ENCODE results near the gene NBAS.

Gene NBAS

DNA sequence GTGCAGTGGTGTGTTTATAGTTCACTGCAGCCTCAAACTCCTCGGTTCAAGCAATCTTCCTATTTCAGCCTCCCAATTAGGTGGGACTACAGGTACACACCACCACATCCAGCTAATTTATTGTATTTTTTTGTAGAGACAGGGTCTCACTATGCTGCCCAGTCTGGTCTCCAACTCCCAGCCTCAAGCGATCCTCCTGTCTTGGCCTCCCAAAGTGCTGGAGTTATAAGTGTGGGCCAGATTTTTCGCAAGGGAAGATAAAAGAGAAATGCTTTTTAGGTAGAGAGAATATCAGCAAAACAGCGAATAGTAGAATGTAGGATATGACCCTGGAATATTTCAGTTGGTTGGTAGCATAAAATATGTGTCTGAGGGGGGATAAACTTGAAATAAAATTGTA, 34.8 kb upstream of the NBAS start:
- Mint-ChIP-seq H3K4me1 (peaks cover 36% of the 10 kb centered on the region), H3K27ac (peak overlapping the region; percentile 7), H3K27me3 (no peaks in the 10 kb centered on the region), H3K4me3 (no peak overlapping the region), H3K36me3 (peaks cover 47% of the 10 kb centered on the region), H3K9me3 (no peaks in the 10 kb centered on the region)
- no peak for ATAC-seq

DNA sequence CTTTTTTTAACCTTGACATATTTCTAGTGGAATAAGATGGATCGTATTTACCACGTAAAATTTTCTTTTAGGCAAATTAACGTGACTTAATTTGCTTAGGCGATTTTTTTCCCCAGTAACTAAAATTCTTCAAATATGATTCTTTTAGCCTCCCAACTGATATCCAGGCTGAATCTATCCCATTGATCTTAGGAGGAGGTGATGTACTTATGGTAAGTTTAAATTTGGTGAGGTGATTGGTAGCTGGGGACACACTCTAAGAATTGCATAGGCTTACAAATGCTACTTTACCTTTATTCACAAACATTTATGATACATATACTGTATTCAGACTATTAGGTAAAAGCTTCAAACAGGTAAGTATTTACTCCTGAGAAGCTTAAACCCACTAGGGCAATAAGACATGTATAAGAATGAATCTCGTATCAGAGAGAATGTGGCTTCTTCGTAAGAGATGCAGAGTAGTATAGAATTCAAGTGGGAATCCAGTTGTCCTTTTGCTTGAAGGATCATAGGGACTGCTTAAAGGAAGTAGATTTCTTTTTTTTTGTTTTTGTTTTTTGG, 34.3 kb upstream of the NBAS start:
- H3K4me1 Mint-ChIP-seq: peaks cover 38% of the 10 kb centered on the region
- no peak overlapping the region for H3K4me3 Mint-ChIP-seq
- H3K9me3 Mint-ChIP-seq: no peaks in the 10 kb centered on the region

DNA sequence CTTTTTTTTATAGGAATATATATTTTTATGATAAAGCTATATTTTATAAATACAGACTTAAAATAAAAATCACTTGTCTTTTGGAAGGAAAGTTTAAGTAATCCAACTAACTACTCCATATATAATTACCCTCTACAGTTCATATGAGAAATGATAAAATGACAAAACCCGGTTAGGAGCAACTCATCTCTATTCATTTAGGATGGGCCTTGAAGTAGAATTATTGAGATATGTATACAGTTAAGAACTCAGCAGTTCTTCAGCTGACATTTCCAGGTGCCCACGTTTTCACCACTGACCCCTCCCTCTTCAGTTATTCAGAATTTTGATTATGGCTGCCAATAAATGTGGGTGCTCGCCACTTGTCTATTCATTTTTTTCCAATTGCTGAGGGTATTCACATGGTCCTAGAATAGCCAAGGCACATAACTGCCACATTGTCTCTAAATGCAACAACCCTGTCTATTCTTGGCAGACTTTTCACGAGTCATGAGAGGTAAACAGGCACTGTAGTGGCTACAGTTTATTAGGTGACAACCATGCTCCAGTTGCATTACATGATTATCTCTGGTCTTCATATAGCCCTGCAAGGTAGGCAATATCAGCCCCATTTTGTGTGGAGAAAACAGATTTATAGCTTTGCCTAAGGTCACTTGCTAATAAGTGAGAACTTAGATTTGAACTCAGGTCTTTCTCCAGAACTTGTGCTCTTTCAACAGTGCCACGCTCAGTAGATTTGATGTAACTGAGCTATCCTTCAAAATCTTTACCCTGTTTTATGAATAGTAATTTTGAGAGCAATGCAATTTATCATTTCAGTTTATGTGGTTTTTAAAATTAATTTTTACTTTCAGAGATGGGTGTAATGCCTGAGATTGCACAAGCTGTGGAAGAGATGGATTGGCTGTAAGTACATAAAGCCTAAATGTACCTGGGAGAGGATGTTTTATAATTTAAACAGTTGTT, 33.4 kb upstream of the NBAS start:
- H3K27ac Mint-ChIP-seq: no peak overlapping the region
- H3K4me3 Mint-ChIP-seq: no peak overlapping the region
- H3K4me1 Mint-ChIP-seq: peaks cover 38% of the 10 kb centered on the region
- no peaks in the 10 kb centered on the region for H3K27me3 Mint-ChIP-seq
- no peak for ATAC-seq
- H3K36me3 Mint-ChIP-seq: peaks cover 38% of the 10 kb centered on the region
- no peaks in the 10 kb centered on the region for H3K9me3 Mint-ChIP-seq

More for the DNA sequence above, 34.3 kb upstream of the NBAS start:
- ATAC-seq: no peak
- Mint-ChIP-seq H3K36me3 (peaks cover 42% of the 10 kb centered on the region), H3K27ac (peak overlapping the region; percentile 7), H3K27me3 (no peaks in the 10 kb centered on the region)

DNA sequence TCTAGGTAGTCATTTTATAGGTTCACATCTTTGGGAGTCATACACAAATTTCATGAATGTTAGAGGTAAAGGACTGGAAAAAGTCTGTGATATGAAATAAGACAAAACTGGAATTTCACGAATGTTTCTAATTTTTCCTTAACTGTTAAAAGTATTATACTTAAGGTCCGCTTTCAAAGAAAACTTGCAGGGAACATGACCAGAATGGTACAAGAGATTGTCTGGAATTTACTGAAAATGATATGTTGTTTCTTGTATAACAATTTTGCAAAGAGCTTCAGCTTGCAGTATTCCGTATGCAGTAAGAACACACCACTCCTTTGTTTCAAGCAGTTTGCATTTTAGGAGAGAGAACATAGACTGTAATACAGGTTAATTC, 32.2 kb upstream of the NBAS start:
- H3K36me3 Mint-ChIP-seq: peaks cover 31% of the 10 kb centered on the region
- H3K27me3 Mint-ChIP-seq: no peaks in the 10 kb centered on the region
- H3K4me1 Mint-ChIP-seq: peaks cover 38% of the 10 kb centered on the region
- H3K9me3 Mint-ChIP-seq: no peaks in the 10 kb centered on the region
- H3K27ac Mint-ChIP-seq: peak overlapping the region; percentile 99
- no peak for ATAC-seq
- H3K4me3 Mint-ChIP-seq: peak overlapping the region; percentile 95

DNA sequence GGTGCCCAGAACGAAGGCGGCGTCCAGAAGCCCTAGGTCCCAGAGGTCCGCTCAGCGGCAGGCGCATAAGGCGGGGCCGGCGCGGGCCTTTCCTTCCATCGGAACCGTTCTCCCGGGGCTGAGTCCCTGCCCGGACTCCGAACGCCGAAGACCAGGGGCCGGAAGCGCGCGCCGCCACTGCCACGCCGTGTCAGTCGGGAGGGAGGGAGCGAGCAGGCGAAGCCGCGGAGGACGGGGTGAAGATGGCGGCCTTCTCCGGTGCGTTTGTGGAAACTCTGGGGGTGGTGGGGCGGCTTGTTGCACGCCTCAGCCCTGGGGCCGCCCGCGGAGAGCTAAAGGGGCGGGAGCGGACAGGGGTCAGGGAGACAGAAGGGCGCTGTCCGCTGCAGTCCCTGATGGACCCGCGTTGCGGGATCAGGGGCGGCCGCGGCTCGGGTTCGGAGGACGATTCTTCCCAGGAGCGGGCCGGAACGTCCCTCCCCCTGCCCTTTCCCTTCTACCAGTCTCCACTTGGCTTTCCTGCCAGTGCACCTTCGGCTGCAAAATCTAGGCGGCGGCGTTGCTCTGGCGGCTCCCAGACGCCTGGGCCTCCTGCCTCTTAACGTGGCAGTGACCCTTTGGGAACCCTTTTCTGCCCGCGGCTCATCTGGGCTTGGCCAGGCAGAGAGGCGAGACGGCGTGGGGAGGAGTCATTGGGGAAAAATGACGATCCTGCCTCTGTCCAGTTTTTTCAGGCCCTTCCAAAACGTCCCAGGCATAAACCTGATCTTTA, 30.7 kb upstream of the NBAS start, which contains the start of gene DDX1:
DDX1 (plus strand) TSS at position 177 of the 772 bp plus-strand sequence; CDS start at position 243, 66 bp downstream.
- Mint-ChIP-seq H3K9me3 (no peaks in the 10 kb centered on the region), H3K4me3 (peak within 1 kb of the TSS; percentile 95), H3K4me1 (peaks cover 38% of the 10 kb centered on the region)

DNA sequence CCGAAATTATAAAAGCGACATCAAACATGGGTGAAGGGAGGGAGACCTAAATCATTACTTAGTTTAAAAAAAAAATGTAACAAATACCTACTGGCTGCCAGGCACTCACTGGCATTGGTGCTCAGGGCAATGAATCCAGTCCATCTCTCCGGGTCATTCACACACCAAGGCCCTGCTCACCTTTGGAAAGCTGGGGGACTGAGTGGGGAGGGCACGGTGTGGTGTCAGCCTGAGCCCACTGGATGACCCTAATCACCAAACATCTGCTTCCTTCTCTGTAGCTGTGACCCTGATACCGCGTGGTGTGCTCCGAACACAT, 30.2 kb upstream of the NBAS start:
- H3K4me3 Mint-ChIP-seq: peak overlapping the region; percentile 95
- no peak for ATAC-seq
- peaks cover 36% of the 10 kb centered on the region for H3K4me1 Mint-ChIP-seq

More for the DNA sequence above, 30.7 kb upstream of the NBAS start, which contains the start of gene DDX1:
- Mint-ChIP-seq H3K27ac (peak within 1 kb of the TSS; percentile 99), H3K27me3 (no peaks in the 10 kb centered on the region), H3K36me3 (peaks cover 22% of the 10 kb centered on the region)
- peak; percentile 97 for ATAC-seq

DNA sequence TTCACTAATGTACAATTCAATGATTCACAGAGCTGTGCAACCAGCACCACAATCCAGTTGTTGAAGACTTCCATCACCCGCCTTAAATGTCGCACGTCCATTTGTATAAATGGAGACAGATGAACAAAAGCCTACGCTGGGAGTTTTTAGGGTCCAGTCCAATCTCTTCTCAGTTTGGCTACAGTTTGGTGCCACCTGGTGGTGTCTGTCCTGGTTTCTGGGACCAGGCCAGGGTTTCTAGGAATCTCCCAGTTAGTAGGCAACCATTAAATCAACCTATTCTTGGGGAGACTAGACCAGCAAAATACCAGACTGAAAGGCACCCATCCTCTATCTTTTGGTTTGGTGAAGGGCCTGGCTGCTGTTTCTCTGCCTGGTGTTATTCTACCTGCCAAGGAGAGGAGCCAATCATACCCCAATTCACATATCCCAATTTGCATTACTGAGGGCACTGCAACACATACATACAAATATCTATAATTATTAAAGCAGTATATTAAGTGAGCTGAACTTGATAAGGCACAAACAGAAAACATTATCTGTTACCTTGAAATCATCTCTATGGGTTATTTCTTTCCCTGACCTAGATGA, 27.3 kb upstream of the NBAS start:
- Mint-ChIP-seq H3K36me3 (no peaks in the 10 kb centered on the region), H3K27ac (no peak overlapping the region), H3K4me3 (no peak overlapping the region), H3K9me3 (no peaks in the 10 kb centered on the region), H3K27me3 (no peaks in the 10 kb centered on the region), H3K4me1 (peaks cover 19% of the 10 kb centered on the region)
- no peak for ATAC-seq

More for the DNA sequence above, 30.2 kb upstream of the NBAS start:
- Mint-ChIP-seq H3K36me3 (peaks cover 16% of the 10 kb centered on the region), H3K9me3 (no peaks in the 10 kb centered on the region), H3K27me3 (no peaks in the 10 kb centered on the region), H3K27ac (peak overlapping the region; percentile 99)

DNA sequence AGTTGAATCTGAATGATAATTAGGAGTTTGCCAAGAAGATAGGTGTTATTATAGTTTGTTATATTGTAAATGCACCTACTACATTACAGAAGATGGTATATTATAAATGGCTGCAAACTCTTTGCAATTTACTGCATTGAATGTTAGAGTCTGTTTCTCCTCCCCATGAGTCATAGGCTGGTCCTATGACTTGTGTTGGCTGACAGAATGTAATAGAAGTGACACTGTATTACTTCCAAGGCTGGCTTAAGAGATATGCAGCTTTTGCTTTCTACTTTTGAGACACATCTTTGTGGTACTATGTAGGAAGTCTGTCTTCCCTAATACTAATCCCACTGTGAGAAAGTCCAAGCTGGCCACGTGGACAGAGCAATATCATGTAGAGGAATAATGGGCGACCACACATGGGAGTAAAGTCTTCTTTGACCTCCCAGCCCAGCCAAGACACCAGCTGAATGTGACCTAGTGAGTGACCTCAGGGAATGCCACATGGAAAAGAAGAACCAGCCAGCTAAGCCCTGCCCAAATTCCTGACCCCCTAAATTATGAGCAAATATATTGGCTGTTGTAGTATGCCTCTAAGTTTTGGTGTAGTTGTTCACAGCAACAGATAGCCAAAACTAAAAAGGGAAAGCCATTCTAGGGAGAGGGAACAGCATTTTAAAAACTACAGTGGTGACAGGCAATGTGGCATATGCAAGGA, 23.8 kb upstream of the NBAS start:
- Mint-ChIP-seq H3K9me3 (no peaks in the 10 kb centered on the region), H3K36me3 (no peaks in the 10 kb centered on the region), H3K27me3 (no peaks in the 10 kb centered on the region), H3K27ac (no peak overlapping the region), H3K4me3 (no peak overlapping the region), H3K4me1 (peaks cover 17% of the 10 kb centered on the region)
- no peak for ATAC-seq

DNA sequence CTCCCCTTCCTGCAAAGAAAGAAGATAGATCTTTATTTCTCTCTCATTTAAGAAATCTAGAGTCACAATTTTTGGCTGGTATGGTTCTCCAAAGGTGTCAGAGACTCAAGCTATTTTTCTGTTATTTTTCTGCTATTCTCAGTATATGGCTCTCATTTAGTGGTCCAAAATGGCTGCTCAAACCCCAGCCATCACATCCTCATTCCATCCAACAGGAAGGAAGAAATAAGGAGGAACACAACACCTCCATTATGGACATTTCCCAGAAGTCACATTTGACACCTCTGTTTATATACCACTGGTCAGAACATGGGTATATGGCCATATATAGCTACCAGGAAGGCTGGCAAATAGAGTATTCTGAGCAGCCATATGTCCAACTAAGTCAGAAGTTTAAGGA, 23.2 kb upstream of the NBAS start:
- ATAC-seq: no peak
- H3K27ac Mint-ChIP-seq: no peak overlapping the region
- H3K9me3 Mint-ChIP-seq: no peaks in the 10 kb centered on the region
- no peaks in the 10 kb centered on the region for H3K27me3 Mint-ChIP-seq
- H3K4me3 Mint-ChIP-seq: no peak overlapping the region
- H3K36me3 Mint-ChIP-seq: no peaks in the 10 kb centered on the region
- H3K4me1 Mint-ChIP-seq: peaks cover 17% of the 10 kb centered on the region

DNA sequence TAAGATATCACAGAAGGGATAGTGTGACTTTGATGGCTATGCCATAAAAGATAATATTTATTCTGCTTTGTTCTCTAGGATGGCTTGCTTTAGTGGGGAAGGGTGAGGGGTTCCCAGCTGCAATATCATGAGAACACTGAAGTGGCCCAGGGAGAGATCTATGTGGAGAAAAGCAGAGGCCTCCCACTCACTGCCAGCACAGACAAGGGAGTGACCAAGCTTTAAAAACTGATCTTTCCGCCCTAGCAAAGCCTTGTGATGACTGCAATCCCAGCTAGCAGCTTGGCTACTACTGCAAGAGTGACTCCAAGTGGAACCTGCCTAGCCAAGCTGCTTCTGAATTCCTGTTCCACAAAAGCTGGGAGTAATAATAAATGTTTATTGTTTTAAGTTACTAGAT, 22.7 kb upstream of the NBAS start:
- Mint-ChIP-seq H3K4me3 (no peak overlapping the region), H3K36me3 (no peaks in the 10 kb centered on the region), H3K27ac (no peak overlapping the region), H3K4me1 (peaks cover 17% of the 10 kb centered on the region), H3K9me3 (no peaks in the 10 kb centered on the region), H3K27me3 (no peaks in the 10 kb centered on the region)
- ATAC-seq: no peak

DNA sequence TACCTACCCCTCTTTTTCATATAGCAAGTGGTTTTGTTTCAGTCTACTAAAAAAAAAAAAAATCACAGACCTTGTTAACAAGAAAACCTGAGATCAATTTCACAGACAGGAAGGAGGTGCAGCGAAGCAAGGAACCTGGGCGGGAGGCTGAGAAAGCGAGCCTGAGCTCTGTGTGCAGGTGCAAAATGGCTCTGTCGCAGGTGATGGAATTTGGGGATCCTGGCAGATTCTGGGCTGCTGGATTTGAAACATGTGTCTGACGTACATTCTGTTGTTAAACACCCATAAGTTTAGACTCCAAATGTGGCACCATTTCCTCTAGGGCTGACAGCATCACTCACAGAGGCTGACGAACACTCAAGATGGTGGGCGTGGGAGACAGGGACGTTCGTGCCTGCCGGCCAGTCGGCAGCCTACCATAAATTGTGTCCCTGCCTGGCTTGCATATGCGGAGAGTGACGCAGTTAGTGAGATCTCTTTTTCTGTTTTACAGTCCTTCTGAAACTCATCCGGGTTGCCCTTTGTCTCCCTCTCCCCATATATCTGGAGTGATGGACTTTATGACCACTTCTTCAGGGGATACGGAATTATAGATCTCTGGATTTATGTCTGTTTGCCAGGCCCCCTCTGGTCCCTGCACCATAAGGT, 21.7 kb upstream of the NBAS start:
- Mint-ChIP-seq H3K27ac (no peak overlapping the region), H3K9me3 (no peaks in the 10 kb centered on the region), H3K27me3 (no peaks in the 10 kb centered on the region), H3K36me3 (no peaks in the 10 kb centered on the region), H3K4me1 (peaks cover 17% of the 10 kb centered on the region), H3K4me3 (peak overlapping the region; percentile 46)
- ATAC-seq: no peak

DNA sequence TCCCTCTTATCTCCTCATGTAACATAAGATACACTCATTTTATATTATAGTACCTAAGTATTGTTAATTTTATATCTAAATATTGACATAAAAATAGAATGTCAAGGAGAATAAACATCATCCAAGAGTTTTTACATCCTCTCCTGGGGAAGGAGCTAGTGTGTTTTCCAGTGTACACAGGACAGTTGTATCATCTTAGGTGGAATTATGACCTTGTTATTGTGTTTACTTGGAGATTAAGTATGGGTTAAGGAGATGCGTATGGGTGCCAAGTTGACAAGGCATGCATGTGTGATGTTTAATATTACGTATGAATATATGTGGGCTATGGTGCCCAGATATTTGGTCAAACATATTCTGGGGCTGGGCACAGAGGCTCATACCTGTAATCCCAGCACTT, 19.3 kb upstream of the NBAS start:
- no peak overlapping the region for H3K4me3 Mint-ChIP-seq
- H3K4me1 Mint-ChIP-seq: peaks cover 17% of the 10 kb centered on the region

DNA sequence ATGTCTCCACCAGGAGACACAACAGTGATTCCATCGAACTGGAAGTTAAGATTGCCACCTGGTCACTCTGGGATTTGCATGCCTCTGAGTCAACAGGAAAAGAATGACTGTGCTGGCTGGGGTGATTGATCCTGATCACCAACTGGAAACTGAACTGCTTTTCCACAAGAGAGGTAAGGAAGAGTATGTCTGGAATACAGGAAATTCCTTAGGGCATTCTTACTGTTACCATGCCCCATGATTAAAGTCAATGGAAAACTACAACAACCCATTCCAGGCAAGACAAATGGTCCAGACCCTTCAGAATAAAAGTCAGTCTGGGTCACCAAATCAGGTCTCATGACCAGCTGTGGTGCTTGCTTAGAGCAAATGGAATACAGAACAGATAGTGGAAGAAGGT, 18.5 kb upstream of the NBAS start:
- Mint-ChIP-seq H3K36me3 (no peaks in the 10 kb centered on the region), H3K27me3 (no peaks in the 10 kb centered on the region), H3K4me3 (no peak overlapping the region), H3K4me1 (peaks cover 17% of the 10 kb centered on the region), H3K27ac (no peak overlapping the region), H3K9me3 (no peaks in the 10 kb centered on the region)
- no peak for ATAC-seq

More for the DNA sequence above, 19.3 kb upstream of the NBAS start:
- Mint-ChIP-seq H3K9me3 (no peaks in the 10 kb centered on the region), H3K36me3 (no peaks in the 10 kb centered on the region), H3K27me3 (no peaks in the 10 kb centered on the region), H3K27ac (no peak overlapping the region)
- no peak for ATAC-seq

DNA sequence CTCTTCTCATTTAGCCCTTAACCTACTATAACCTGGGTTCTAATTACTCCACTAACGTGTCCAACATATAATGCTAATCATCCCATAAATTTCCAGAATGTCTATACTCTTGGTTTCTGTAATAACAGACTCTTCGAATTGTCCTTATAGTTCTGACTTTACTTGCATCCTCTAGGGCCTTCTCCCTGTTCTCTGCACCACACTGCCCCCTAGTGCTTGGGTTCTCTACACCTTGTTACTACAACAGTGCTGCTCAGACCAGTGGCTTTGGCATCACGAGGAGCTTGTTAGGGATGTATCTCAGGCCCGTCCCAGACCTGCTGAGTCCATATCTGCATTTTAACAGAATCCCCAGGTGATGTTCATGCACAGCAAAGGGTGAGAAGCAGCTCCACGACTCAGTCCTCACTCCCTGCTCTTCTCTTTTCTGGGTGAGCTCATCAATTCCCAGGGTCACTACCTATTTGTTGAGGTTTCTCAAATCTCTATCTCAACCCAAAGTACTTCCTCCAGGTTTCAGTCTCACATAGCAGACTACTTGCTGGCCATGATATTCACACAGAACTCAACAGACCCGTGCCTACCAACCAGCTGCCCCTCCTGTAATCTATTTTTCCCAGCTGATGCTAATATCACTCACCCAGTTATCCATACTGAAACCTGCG, 16.1 kb upstream of the NBAS start:
- Mint-ChIP-seq H3K36me3 (no peaks in the 10 kb centered on the region), H3K9me3 (no peaks in the 10 kb centered on the region), H3K27me3 (no peaks in the 10 kb centered on the region), H3K4me1 (peaks cover 3% of the 10 kb centered on the region), H3K27ac (no peak overlapping the region), H3K4me3 (no peak overlapping the region)
- peak; percentile 91 for ATAC-seq
